SK-N-SH treated with all-trans-retinoic acid at 6 μM for 48 hours (cell line): ENCODE data around the gene HBS1L.

Experiments
- ATAC-seq: fragments of 200-7000 bp; cut with Tn5 transposase; 3 replicates; pipeline ENCODE4 v1.9.1; 2020; ENCODE audit warnings: mild to moderate bottlenecking, moderate library complexity
- ARNTL ChIP-seq: fragments of 450-650 bp; formaldehyde crosslinking; IDR thresholded peaks from 2 replicates; pipeline ENCODE4 v1.5.0; 2020; ENCODE audit warnings: low read depth, mild to moderate bottlenecking, moderate library complexity, borderline replicate concordance
- BACH2 ChIP-seq: fragments of 250-450 bp; sonication (Bioruptor Pico); IDR thresholded peaks from 2 replicates; pipeline ENCODE4 v1.9.0; 2021; ENCODE audit warnings: mild to moderate bottlenecking, borderline replicate concordance
- CREB5 ChIP-seq: fragments of 250-450 bp; sonication (Bioruptor Pico); IDR thresholded peaks from 2 replicates; pipeline ENCODE4 v1.5.1; 2020; ENCODE audit warnings: low read depth, mild to moderate bottlenecking, moderate library complexity
- CSDC2 ChIP-seq: fragments of 250-450 bp; sonication (Bioruptor Pico); IDR thresholded peaks from 2 replicates; pipeline ENCODE4 v1.5.0; 2020; ENCODE audit warnings: mild to moderate bottlenecking, moderate library complexity
- CSRNP3 ChIP-seq: fragments of 250-450 bp; sonication (Bioruptor Pico); IDR thresholded peaks from 2 replicates; pipeline ENCODE4 v1.5.1; 2021; ENCODE audit warnings: mild to moderate bottlenecking, moderate library complexity
- ESRRG ChIP-seq: fragments of 250-450 bp; sonication (Bioruptor Pico); IDR thresholded peaks from 2 replicates; pipeline ENCODE4 v1.6.1; 2021; ENCODE audit warnings: mild to moderate bottlenecking
- GLIS3 ChIP-seq: fragments of 250-450 bp; sonication (Bioruptor Pico); IDR thresholded peaks from 2 replicates; pipeline ENCODE4 v1.5.0; 2020; ENCODE audit warnings: mild to moderate bottlenecking, moderate library complexity
- ISL1 ChIP-seq: fragments of 250-450 bp; sonication (Bioruptor Pico); IDR thresholded peaks from 2 replicates; pipeline ENCODE4 v2.1.2; 2022; ENCODE audit warnings: mild to moderate bottlenecking, moderate library complexity
- OSR1 ChIP-seq: fragments of 250-450 bp; sonication (Bioruptor Pico); IDR thresholded peaks from 2 replicates; pipeline ENCODE4 v1.8.0; 2022; ENCODE audit warnings: moderate library complexity, mild to moderate bottlenecking, inconsistent platforms
- PATZ1 ChIP-seq: fragments of 250-450 bp; sonication (Bioruptor Pico); IDR thresholded peaks from 2 replicates; pipeline ENCODE4 v1.8.0; 2020; ENCODE audit warnings: mild to moderate bottlenecking, moderate library complexity, borderline replicate concordance
- PPARA ChIP-seq: fragments of 250-450 bp; sonication (Bioruptor Pico); IDR thresholded peaks from 2 replicates; pipeline ENCODE4 v1.5.0; 2020; ENCODE audit warnings: mild to moderate bottlenecking, borderline replicate concordance
- RARB ChIP-seq: fragments of 250-450 bp; sonication (Bioruptor Pico); IDR thresholded peaks from 2 replicates; pipeline ENCODE4 v1.8.0; 2021; ENCODE audit warnings: mild to moderate bottlenecking, moderate library complexity
- SNAI2 ChIP-seq: fragments of 250-450 bp; sonication (Bioruptor Pico); IDR thresholded peaks from 2 replicates; pipeline ENCODE4 v1.5.0; 2020; ENCODE audit warnings: mild to moderate bottlenecking, moderate library complexity
- TCF4 ChIP-seq: fragments of 250-450 bp; sonication (Bioruptor Pico); IDR thresholded peaks from 2 replicates; pipeline ENCODE4 v1.8.0; 2021; ENCODE audit warnings: mild to moderate bottlenecking, moderate library complexity, borderline replicate concordance
- TOX ChIP-seq: fragments of 250-450 bp; sonication (Bioruptor Pico); IDR thresholded peaks from 2 replicates; pipeline ENCODE4 v1.8.0; 2021; ENCODE audit warnings: mild to moderate bottlenecking, moderate library complexity, borderline replicate concordance
- ZC3H10 ChIP-seq: fragments of 250-450 bp; sonication (Bioruptor Pico); IDR thresholded peaks from 2 replicates; pipeline ENCODE4 v1.5.1; 2021; ENCODE audit warnings: mild to moderate bottlenecking, moderate library complexity
- ZFP3 ChIP-seq: fragments of 250-450 bp; sonication (Bioruptor Pico); IDR thresholded peaks from 2 replicates; pipeline ENCODE4 v1.5.0; 2020; ENCODE audit warnings: mild to moderate bottlenecking, moderate library complexity
- ZFP30 ChIP-seq: fragments of 450-650 bp; formaldehyde crosslinking; IDR thresholded peaks from 2 replicates; pipeline ENCODE4 v1.5.0; 2022; ENCODE audit warnings: mild to moderate bottlenecking, moderate library complexity
- ZNF565 ChIP-seq: fragments of 450-650 bp; formaldehyde crosslinking; conservative IDR thresholded peaks from 2 replicates; pipeline ENCODE4 v1.5.0; 2020; ENCODE audit warnings: low read depth, mild to moderate bottlenecking, moderate library complexity
- ZNF70 ChIP-seq: fragments of 450-650 bp; formaldehyde crosslinking; IDR thresholded peaks from 2 replicates; pipeline ENCODE4 v1.5.0; 2020; ENCODE audit warnings: mild to moderate bottlenecking, moderate library complexity
- ZNF8 ChIP-seq: fragments of 450-650 bp; formaldehyde crosslinking; IDR thresholded peaks from 2 replicates; pipeline ENCODE4 v1.5.0; 2020; ENCODE audit warnings: mild to moderate bottlenecking, moderate library complexity

Gene HBS1L

GRCh38 chr6:135048915-135049314, 5.7 kb downstream of the HBS1L start:
- TF ChIP-seq TCF4 (CRISPR knock-in tag) (no peak), ZNF70 (no peak), PATZ1 (CRISPR knock-in tag) (no peak), TOX (CRISPR knock-in tag) (no peak), ISL1 (CRISPR knock-in tag) (no peak)
- ATAC-seq, result no peak

- no peak for TF ChIP-seq ISL1 (CRISPR knock-in tag)
- TF ChIP-seq ESRRG (CRISPR knock-in tag), result no peak
- TF ChIP-seq TCF4 (CRISPR knock-in tag), result no peak
- TF ChIP-seq ZNF8 (CRISPR knock-in tag), result no peak
- TF ChIP-seq PPARA (CRISPR knock-in tag), result no peak
- no peak for TF ChIP-seq TOX (CRISPR knock-in tag)
- TF ChIP-seq RARB, result no peak
- no peak for TF ChIP-seq CSDC2 (CRISPR knock-in tag)
- TF ChIP-seq GLIS3 (CRISPR knock-in tag), result no peak
- TF ChIP-seq BACH2 (CRISPR knock-in tag), result no peak
- TF ChIP-seq SNAI2 (CRISPR knock-in tag), result no peak
- no peak for TF ChIP-seq CSRNP3 (CRISPR knock-in tag)
- no peak for TF ChIP-seq ZFP30
- TF ChIP-seq PATZ1 (CRISPR knock-in tag), result no peak
- TF ChIP-seq ZNF565, result no peak
- no peak for TF ChIP-seq ZNF70
- TF ChIP-seq ZC3H10 (CRISPR knock-in tag), result no peak
- TF ChIP-seq, all 23 proteins: peak for 0
- no peak for ATAC-seq
Measured at GRCh38 chr6:135047336-135047735, 7.3 kb downstream of the HBS1L start.

GRCh38 chr6:135046912-135047311, 7.7 kb downstream of the HBS1L start:
- no peak for ATAC-seq
- TF ChIP-seq TCF4 (CRISPR knock-in tag) (no peak), ARNTL (CRISPR knock-in tag) (no peak), ZNF8 (CRISPR knock-in tag) (no peak), CSDC2 (CRISPR knock-in tag) (no peak), ZC3H10 (CRISPR knock-in tag) (no peak), ESRRG (CRISPR knock-in tag) (no peak), PATZ1 (CRISPR knock-in tag) (no peak), ISL1 (CRISPR knock-in tag) (no peak), PPARA (CRISPR knock-in tag) (no peak), OSR1 (no peak), ZNF70 (no peak)
- TF ChIP-seq, all 23 proteins: peak for 0

- no peak for ATAC-seq
- TF ChIP-seq ZFP30 (no peak), TCF4 (CRISPR knock-in tag) (no peak), BACH2 (CRISPR knock-in tag) (no peak), SNAI2 (CRISPR knock-in tag) (no peak), ZFP3 (CRISPR knock-in tag) (no peak), OSR1 (no peak), ZNF565 (no peak), GLIS3 (CRISPR knock-in tag) (no peak), ZNF8 (CRISPR knock-in tag) (no peak), ISL1 (CRISPR knock-in tag) (no peak), CREB5 (CRISPR knock-in tag) (no peak), CSRNP3 (CRISPR knock-in tag) (no peak), PATZ1 (CRISPR knock-in tag) (no peak), ESRRG (CRISPR knock-in tag) (no peak), ZNF70 (no peak)
Measured at GRCh38 chr6:135044639-135045038, 10.0 kb downstream of the HBS1L start.
